HL-60/S4 treated with phorbol 12-myristate 13-acetate at 8.2 ng/mL for 4 days and 3 days (cell line): ENCODE results near the gene TLCD2.
"Not testable (repeated sequence)": the region's sequence is repeated elsewhere in the genome, so short reads cannot be mapped to it uniquely, and the experiment has no call there.

Experiments used
- in situ Hi-C: fragments of 300-500 bp; cut with MboI; formaldehyde crosslinking; loops from 2 replicates; pipeline ENCODE4 v1.15.0; 2022; ENCODE audit warnings: low sequenced_read_pairs

TLCD2 gene

GRCh38 chr17:1709971-1710806 is at the start of gene TLCD2:
TLCD2 (minus strand) TSS chr17:1710377; CDS start chr17:1710242, 135 bp downstream.
- in situ Hi-C loops, result no loop called here

- in situ Hi-C loops, result no loop called here
These were observed 49.4 kb upstream of the TLCD2 start for GRCh38 chr17:1759529-1759928.

- in situ Hi-C loops, result no loop called here
These were observed 48.6 kb upstream of the TLCD2 start for GRCh38 chr17:1758807-1759206.

- in situ Hi-C loops, result no loop called here
These were observed 45.7 kb upstream of the TLCD2 start for GRCh38 chr17:1755827-1756262.

GRCh38 chr17:1755252-1755826 is 45.2 kb upstream of the TLCD2 start:
- in situ Hi-C loops, result no loop called here

- in situ Hi-C loops, result no loop called here
These were observed 44.4 kb upstream of the TLCD2 start for GRCh38 chr17:1754430-1755112.

- in situ Hi-C loops, result no loop called here
These were observed 43.7 kb upstream of the TLCD2 start for GRCh38 chr17:1753767-1754429.

GRCh38 chr17:1752425-1753262 is 42.5 kb upstream of the TLCD2 start:
- in situ Hi-C loops, result no loop called here

- in situ Hi-C loops, result no loop called here
These were observed 40.5 kb upstream of the TLCD2 start for GRCh38 chr17:1750628-1751027.

GRCh38 chr17:1746975-1747543 is 36.9 kb upstream of the TLCD2 start:
- in situ Hi-C loops, result no loop called here

- in situ Hi-C loops, result no loop called here
These were observed 35.4 kb upstream of the TLCD2 start for GRCh38 chr17:1745513-1746020.

GRCh38 chr17:1744551-1745512 is 34.7 kb upstream of the TLCD2 start:
- in situ Hi-C loops, result no loop called here

GRCh38 chr17:1743088-1743439 is 32.9 kb upstream of the TLCD2 start:
- in situ Hi-C loops, result no loop called here

- in situ Hi-C loops, result no loop called here
These were observed 32.4 kb upstream of the TLCD2 start, which contains the start of gene SERPINF2 for GRCh38 chr17:1742371-1743087. SERPINF2 (plus strand) TSS chr17:1742871; CDS start chr17:1744996, 2,125 bp downstream.

- in situ Hi-C loops, result not testable (repeated sequence)
These were observed 31.7 kb upstream of the TLCD2 start for GRCh38 chr17:1741899-1742298.

GRCh38 chr17:1737531-1738291 is 27.5 kb upstream of the TLCD2 start:
- in situ Hi-C loops, result no loop called here
